Non-pigmented ciliary epithelial cell (primary cell): ENCODE measurements around the gene OR8B4.
"Not testable (repeated sequence)": the region's sequence is repeated elsewhere in the genome, so short reads cannot be mapped to it uniquely, and the experiment has no call there.

Source experiments
- DNase-seq: peaks from one replicate; pipeline ENCODE4 v3.0.0-alpha.2; 2010; ENCODE audit warnings: low read depth

OR8B4 gene

GRCh38 chr11:124405581-124405980, 19.1 kb downstream of the OR8B4 start:
- DNase-seq: no peak

DNA sequence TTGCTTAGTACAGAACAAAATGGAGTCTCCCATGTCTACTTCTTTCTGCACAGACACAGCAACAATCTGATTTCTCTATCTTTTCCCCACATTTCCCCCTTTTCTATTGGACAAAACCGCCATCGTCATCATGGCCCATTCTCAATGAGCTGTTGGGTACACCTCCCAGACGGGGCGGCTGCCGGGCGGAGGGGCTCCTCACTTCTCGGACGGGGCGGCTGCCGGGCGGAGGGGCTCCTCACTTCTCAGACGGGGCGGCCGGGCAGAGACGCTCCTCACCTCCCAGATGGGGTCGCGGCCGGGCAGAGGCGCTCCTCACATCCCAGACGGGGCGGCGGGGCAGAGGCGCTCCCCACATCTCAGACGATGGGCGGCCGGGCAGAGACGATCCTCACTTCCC, 21.5 kb downstream of the OR8B4 start:
- not testable (repeated sequence) for DNase-seq

- DNase-seq: peak; percentile 70
Observed at GRCh38 chr11:124402326-124402922, 22.2 kb downstream of the OR8B4 start.

GRCh38 chr11:124398924-124399323, 25.7 kb downstream of the OR8B4 start, which contains the start of gene OR8B3:
TSS of gene OR8B3 (minus strand) at chr11:124399024. CDS start at chr11:124397351, 1,673 bp downstream.
- DNase-seq: no peak

- not testable (repeated sequence) for DNase-seq
Observed at GRCh38 chr11:124396847-124397246, 27.8 kb downstream of the OR8B4 start.

GRCh38 chr11:124394408-124394807, 30.3 kb downstream of the OR8B4 start:
- peak; percentile 19 for DNase-seq

GRCh38 chr11:124384399-124384798, 40.3 kb downstream of the OR8B4 start, which contains the start of gene OR8B2:
TSS of gene OR8B2 (minus strand) at chr11:124384499. CDS start at chr11:124383343, 1,156 bp downstream.
- DNase-seq: no peak

DNA sequence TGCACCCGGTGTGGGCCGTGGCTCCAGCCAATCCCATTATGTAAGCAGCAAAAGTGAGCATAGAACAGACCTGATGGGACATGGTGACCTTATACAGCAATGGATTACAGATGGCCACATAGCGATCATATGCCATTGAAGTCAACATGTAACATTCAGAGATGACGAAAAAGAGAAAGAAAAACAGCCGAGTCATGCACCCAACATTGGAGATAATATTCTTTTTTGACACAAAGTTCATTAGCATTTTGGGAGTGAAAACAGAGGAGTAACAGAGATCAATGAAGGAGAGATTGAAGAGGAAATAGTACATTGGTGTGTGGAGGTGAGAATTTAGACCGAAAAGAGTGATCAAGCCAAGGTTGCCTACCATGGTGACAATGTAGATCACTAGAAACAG, 41.8 kb downstream of the OR8B4 start:
- DNase-seq: not testable (repeated sequence)

DNA sequence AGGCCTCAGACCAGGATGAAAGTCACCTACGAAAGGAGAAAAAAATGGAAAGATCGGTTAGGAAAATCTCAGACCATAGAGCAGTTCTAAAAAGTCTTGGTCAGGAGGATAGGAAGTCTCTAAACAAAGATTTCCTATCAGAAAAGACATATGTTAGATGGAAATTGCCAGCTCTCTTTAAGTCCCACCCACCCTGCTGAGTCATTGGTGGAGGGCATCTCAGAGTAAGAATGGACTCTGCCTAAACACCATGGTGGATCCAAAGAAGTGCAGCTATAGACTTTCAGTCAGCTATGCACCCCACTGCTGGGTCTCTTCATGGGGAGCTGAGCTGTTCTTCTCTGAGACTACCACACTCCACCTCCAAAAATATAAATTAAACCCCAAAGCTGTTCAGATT, 44.1 kb downstream of the OR8B4 start:
- no peak for DNase-seq

DNA sequence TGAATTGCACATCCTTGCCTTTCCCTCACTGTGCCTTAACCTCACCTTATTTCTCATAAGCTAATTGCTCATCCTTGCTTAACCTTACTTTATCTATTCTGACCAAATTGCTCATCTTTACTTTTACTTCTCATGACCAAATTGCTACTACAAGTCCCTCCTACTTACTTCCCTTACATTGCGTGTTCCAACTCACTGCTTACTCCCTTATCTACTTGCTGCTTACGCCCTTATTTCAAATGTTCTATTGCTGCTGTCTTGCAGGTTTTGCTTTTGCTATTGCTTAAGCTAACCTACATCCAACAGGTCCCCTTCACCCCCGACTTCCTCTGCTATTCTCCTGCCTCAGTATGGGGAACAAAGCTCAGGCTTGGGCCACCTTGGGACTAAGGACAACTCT, 48.4 kb downstream of the OR8B4 start:
- DNase-seq: no peak
